ENCODE data around the gene RAB17. TPM values are rescaled to one million over a fixed set of nuclear protein-coding genes. Genes with fewer than 3 reads are reported as not detected.

The RAB17 gene
- total and polyA plus RNA-seq, 12 donors, result 0.37 to 18.7 (median 5.0) TPM

DNA sequence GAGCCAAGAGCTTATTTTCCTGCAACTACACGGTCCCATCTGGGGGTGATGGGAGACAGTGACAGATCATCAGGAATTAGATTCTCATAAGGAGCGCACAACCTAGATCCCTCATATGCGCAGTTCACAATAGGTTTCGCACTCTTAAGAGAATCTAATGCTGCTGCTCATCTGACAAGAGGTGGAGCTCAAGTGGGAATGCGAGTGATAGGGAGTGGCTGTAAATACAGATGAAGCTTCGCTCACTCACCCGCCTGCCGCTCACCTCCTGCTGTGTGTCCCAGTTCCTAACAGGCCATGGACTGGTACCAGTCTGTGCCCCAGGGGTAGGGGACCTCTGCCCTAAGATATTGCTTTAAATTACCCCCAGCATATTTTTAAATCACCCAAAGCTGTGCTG, 47.6 kb upstream of the RAB17 start:
- Histone ChIP-seq H3K4me3 (no peak overlapping the region), H3K27me3 (no peaks in the 10 kb centered on the region), H3K27ac (no peak overlapping the region), H3K9me3 (replicated peaks in 1 of 3) (no peaks in the 10 kb centered on the region), H3K36me3 (replicated peaks in 1 of 2) (no peaks in the 10 kb centered on the region), H3K4me1 (replicated peaks in 1 of 2) (no peaks in the 10 kb centered on the region)
- 89 to 98% (median 97%) methylated on average over 8 of the region's 8 CpGs for WGBS, 4 donors
- peak in 1 of 7 donors; percentile 18 for DNase-seq
- TF ChIP-seq POLR2A (IDR thresholded peaks at IDR 0.05), result no peak
- TF ChIP-seq, protein P1, sequence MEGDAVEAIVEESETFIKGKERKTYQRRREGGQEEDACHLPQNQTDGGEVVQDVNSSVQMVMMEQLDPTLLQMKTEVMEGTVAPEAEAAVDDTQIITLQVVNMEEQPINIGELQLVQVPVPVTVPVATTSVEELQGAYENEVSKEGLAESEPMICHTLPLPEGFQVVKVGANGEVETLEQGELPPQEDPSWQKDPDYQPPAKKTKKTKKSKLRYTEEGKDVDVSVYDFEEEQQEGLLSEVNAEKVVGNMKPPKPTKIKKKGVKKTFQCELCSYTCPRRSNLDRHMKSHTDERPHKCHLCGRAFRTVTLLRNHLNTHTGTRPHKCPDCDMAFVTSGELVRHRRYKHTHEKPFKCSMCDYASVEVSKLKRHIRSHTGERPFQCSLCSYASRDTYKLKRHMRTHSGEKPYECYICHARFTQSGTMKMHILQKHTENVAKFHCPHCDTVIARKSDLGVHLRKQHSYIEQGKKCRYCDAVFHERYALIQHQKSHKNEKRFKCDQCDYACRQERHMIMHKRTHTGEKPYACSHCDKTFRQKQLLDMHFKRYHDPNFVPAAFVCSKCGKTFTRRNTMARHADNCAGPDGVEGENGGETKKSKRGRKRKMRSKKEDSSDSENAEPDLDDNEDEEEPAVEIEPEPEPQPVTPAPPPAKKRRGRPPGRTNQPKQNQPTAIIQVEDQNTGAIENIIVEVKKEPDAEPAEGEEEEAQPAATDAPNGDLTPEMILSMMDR (IDR thresholded peaks at IDR 0.05), result no peak
- intact Hi-C loops (cut with DNase I), result no loop called here

DNA sequence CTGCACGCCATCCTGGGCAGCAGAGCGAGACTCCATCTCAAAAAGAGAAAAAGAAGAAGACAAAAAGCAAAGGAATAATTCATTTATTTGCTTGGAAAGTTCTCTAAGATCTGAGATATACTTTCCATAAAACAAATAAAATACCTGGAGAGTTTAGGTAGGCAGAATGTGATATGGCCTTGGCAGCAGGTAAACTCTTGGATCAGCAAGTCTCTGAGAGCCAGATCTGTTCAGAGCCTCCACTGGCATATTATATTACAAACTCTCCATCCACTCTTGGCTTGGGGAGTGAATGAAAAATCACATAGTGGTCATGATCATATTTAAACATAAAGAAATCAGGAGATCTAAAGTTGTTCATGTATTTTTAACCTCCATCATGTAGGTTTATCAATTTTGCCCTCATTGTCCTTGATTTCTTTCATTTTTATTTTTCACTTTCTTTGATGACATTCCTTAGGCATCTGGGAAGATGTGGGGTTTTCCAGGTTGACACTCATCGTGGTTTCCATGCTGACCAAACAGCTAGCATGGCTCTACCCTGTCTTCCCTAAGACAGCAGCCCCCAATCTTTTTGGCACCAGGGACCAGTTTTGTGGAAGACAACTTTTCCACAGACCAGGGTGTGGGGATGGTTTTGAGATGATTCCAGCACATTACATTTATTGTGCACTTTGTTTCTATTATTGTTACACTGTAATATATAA, 47.0 kb upstream of the RAB17 start:
- Histone ChIP-seq H3K9me3 (replicated peaks in 1 of 3) (no peaks in the 10 kb centered on the region), H3K4me1 (replicated peaks in 1 of 2) (no peaks in the 10 kb centered on the region), H3K27me3 (no peaks in the 10 kb centered on the region), H3K27ac (no peak overlapping the region), H3K36me3 (replicated peaks in 1 of 2) (no peaks in the 10 kb centered on the region), H3K4me3 (no peak overlapping the region)
- peak in 1 of 7 donors; percentile 14 for DNase-seq
- intact Hi-C loops (cut with DNase I), result no loop called here
- 82 to 97% (median 95%) methylated on average over 3 of the region's 3 CpGs for WGBS, 4 donors
- TF ChIP-seq POLR2A (IDR thresholded peaks at IDR 0.05), result no peak
- TF ChIP-seq, protein P1 (IDR thresholded peaks at IDR 0.05), result no peak

DNA sequence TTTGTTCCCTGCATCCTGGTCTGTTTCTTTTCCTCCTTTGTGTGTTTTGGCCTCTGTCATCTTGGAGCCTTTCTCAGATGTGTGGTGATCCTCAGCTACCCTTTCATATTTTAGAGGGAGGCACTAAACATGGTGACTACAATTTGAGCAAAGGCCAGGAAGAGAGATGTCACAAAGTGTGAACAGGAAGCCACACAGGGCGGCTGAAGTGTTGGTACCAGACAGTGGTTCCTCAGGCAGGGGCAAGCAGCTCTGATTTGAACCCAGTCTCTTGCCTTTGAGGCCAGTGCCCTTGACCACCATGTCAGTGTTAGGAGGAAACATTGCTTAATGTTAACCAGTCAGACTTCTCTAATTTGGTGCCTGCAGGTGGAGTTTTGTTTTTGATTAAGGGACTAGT, 46.0 kb upstream of the RAB17 start:
- no peaks in the 10 kb centered on the region for H3K9me3 ChIP-seq (replicated peaks in 1 of 3)
- no peaks in the 10 kb centered on the region for H3K4me1 ChIP-seq (replicated peaks in 1 of 2)
- WGBS, 4 donors, result 67 to 86% (median 79%) methylated on average over 1 of the region's 1 CpG
- H3K4me3 ChIP-seq, result no peak overlapping the region
- H3K36me3 ChIP-seq (replicated peaks in 1 of 2), result no peaks in the 10 kb centered on the region
- TF ChIP-seq, protein P1 (IDR thresholded peaks at IDR 0.05), result no peak
- no peak for TF ChIP-seq POLR2A (IDR thresholded peaks at IDR 0.05)
- no peak overlapping the region for H3K27ac ChIP-seq
- no peaks in the 10 kb centered on the region for H3K27me3 ChIP-seq
- DNase-seq, result peak in 1 of 7 donors; percentile 38
- intact Hi-C loops (cut with DNase I), result no loop called here

DNA sequence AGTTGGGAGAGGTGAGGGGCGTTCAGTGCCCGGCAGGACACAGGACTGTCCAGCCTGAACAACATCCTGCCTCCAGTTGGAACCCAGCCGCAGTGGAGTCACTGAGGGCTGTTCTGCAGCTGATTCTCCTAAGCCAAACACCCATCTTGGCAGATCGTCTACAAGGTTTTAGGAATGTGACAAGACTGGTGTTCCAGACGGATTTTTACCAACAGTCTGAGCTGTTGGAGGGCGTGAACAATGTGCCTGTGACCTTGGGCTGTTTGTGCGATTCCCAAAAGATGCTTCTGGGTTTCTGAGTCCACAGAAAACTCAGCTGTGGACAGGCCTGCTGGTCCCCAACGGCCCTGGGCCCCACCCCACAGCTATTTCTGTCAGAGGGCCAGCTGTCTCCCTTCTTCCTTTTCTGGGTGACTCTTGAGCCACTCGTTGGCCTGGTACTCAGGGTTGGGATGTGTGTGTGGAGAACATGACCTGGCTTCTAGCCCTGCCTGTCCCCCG, 42.6 kb upstream of the RAB17 start:
- peaks cover 0 to 11% of the 10 kb centered on the region in 2 donors for H3K4me1 ChIP-seq (replicated peaks in 1 of 2)
- intact Hi-C loops (cut with DNase I), result no loop called here
- no peaks in the 10 kb centered on the region for H3K36me3 ChIP-seq (replicated peaks in 1 of 2)
- peak overlapping the region in 1 of 5 donors; percentile 8 for H3K27ac ChIP-seq
- WGBS, 4 donors, result 80 to 85% (median 85%) methylated on average over 9 to 10 of the region's 10 CpGs
- H3K9me3 ChIP-seq (replicated peaks in 1 of 3), result no peaks in the 10 kb centered on the region
- no peaks in the 10 kb centered on the region for H3K27me3 ChIP-seq
- peak in 1 of 7 donors; percentile 48 for DNase-seq
- no peak for TF ChIP-seq POLR2A (IDR thresholded peaks at IDR 0.05)
- TF ChIP-seq, protein P1 (IDR thresholded peaks at IDR 0.05), result no peak
- H3K4me3 ChIP-seq, result no peak overlapping the region

Measured in adrenal gland (tissue), 12 donors.